HEK293 (cell line): ENCODE results near the gene ATP5F1D.

Experiments used
- CTCF ChIA-PET: fragments of 350-600 bp; formaldehyde crosslinking; extraction: SDS; loops from one replicate; lab custom pipeline; 2021; ENCODE audit warnings: antibody characterized with exemption; lab: Yijun Ruan, JAX
- POLR2A ChIA-PET: fragments of 300-600 bp; formaldehyde crosslinking; extraction: SDS; loops from one replicate; lab custom pipeline; 2020; ENCODE audit warnings: antibody characterized with exemption, inconsistent platforms; lab: Yijun Ruan, JAX
- H3K27ac ChIP-seq: fragments of 200-500 bp; sonication (Bioruptor generic); 2 replicates; pipeline ENCODE4 v1.5.1; 2014; ENCODE audit warnings: low read depth, low read length, control low read depth, inconsistent platforms; ENCODE audit errors: extremely low read depth
- H3K36me3 ChIP-seq, 2 experiments: fragments of 200-500 bp in 1 of 2; sonication (Bioruptor generic) in 1 of 2; 1 replicate in 1 of 2; 2 replicates in 1 of 2; pipeline ENCODE4 v1.5.1; 2014 to 2017; ENCODE audit warnings: inconsistent platforms in 2 of 2, low read length in 2 of 2; ENCODE audit not compliant: control insufficient read depth in 2 of 2, insufficient read depth in 1 of 2
- H3K4me1 ChIP-seq: fragments of 200-500 bp; sonication (Bioruptor generic); 2 replicates; pipeline ENCODE4 v1.5.1; 2014; ENCODE audit warnings: mild to moderate bottlenecking, low read length, inconsistent platforms; ENCODE audit not compliant: control insufficient read depth, insufficient read depth
- H3K4me3 ChIP-seq: 2 replicates; pipeline ENCODE4 v1.5.1; 2011; ENCODE audit warnings: low read depth, mild to moderate bottlenecking, control low read depth, low read length, moderate library complexity
- H3K9me3 ChIP-seq: fragments of 200-500 bp; sonication (Bioruptor generic); 2 replicates; pipeline ENCODE4 v1.5.1; 2014; ENCODE audit warnings: low read depth, low read length, inconsistent platforms; ENCODE audit not compliant: control insufficient read depth, insufficient read depth
- BCL11B ChIP-seq: fragments of 450-650 bp; formaldehyde crosslinking; IDR thresholded peaks from 2 replicates; pipeline ENCODE4 v1.5.1; 2016; ENCODE audit warnings: low read depth, missing biosample characterization, missing genetic modification characterization
- KLF17 ChIP-seq: fragments of 450-650 bp; formaldehyde crosslinking; IDR thresholded peaks from 2 replicates; pipeline ENCODE4 v1.5.1; 2016; ENCODE audit warnings: missing biosample characterization, missing genetic modification characterization
- WT1 ChIP-seq: fragments of 450-650 bp; formaldehyde crosslinking; IDR thresholded peaks from 2 replicates; pipeline ENCODE4 v1.5.1; 2016; ENCODE audit warnings: missing biosample characterization, missing genetic modification characterization
- ZBTB44 ChIP-seq: fragments of 450-650 bp; IDR thresholded peaks from 2 replicates; pipeline ENCODE4 v1.5.1; 2018; ENCODE audit warnings: missing biosample characterization, mild to moderate bottlenecking, missing genetic modification characterization
- ZNF121 ChIP-seq: fragments of 450-650 bp; formaldehyde crosslinking; IDR thresholded peaks from 2 replicates; pipeline ENCODE4 v1.5.1; 2016; ENCODE audit warnings: missing biosample characterization, missing genetic modification characterization
- ZNF133 ChIP-seq: fragments of 450-650 bp; formaldehyde crosslinking; IDR thresholded peaks from 2 replicates; pipeline ENCODE4 v1.5.1; 2016; ENCODE audit warnings: missing biosample characterization, missing genetic modification characterization
- ZNF362 ChIP-seq: fragments of 450-650 bp; formaldehyde crosslinking; IDR thresholded peaks from 2 replicates; pipeline ENCODE4 v1.5.1; 2016; ENCODE audit warnings: missing biosample characterization, missing genetic modification characterization
- ZNF600 ChIP-seq: fragments of 450-650 bp; formaldehyde crosslinking; IDR thresholded peaks from 2 replicates; pipeline ENCODE4 v1.5.1; 2016; ENCODE audit warnings: missing biosample characterization, missing genetic modification characterization
- ZNF623 ChIP-seq: fragments of 450-650 bp; formaldehyde crosslinking; IDR thresholded peaks from 2 replicates; pipeline ENCODE4 v1.5.1; 2016; ENCODE audit warnings: missing biosample characterization, missing genetic modification characterization
- ZNF629 ChIP-seq: fragments of 450-650 bp; formaldehyde crosslinking; IDR thresholded peaks from 2 replicates; pipeline ENCODE4 v1.5.1; 2017; ENCODE audit warnings: missing biosample characterization, missing genetic modification characterization
- TF ChIP-seq, protein P1 (sequence below): fragments of 450-650 bp; formaldehyde crosslinking; IDR thresholded peaks from 2 replicates; pipeline ENCODE4 v1.5.1; 2016; ENCODE audit warnings: missing biosample characterization, missing genetic modification characterization
- TF ChIP-seq, protein P2 (sequence below): fragments of 450-650 bp; formaldehyde crosslinking; IDR thresholded peaks from 2 replicates; pipeline ENCODE4 v1.5.1; 2016; ENCODE audit warnings: missing biosample characterization, missing genetic modification characterization, low read depth

The ATP5F1D gene

DNA sequence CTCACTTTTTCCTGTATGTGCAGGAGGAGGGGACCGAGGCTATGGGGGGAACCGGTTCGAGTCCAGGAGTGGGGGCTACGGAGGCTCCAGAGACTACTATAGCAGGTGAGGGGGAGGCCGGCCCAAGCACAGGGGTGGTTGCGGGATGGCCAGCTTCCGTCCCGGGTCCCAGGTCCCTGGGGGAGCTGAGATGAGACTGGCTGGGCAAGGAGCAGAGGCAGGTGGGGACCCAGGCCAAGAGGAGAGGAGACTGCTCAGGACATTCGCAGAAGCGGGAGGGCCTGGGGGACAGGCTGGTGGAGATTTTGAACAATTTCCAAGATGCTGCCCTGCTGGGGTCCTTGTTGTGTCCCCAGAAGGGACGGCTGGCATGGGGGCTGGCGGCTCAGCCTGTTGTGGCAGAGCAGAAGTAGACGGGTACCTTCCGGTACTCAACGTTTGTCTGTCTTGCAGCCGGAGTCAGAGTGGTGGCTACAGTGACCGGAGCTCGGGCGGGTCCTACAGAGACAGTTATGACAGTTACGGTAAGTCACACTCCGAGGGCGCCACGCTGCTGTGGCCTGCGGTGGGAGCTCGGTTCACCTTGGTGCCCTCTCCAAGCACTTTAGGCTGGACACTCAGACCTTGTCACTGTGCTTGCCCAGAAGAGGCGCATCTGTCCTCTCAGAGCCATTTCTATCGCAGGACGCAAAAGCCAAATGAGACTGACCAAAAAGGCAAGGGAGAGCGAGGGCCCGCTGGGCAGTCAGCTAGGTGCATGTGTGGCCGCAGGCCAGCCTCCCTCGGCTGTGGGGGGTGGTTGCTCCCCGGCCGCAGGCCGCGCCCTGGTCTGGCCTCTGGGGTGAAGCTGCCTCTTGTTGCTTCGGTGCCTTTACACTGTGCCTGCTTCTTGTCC, 30.2 kb downstream of the ATP5F1D start:
- ChIA-PET POLR2A (interaction anchor here (1.0 to 2.8 kb wide), 3 partner anchors 19 to 172 kb away, joined by 6 to 22 read pairs (median 7); no protein-coding TSS in a partner anchor), CTCF (interaction anchor here (0.7 to 2.8 kb wide), 2 partner anchors 16 to 28 kb away, joined by 3 to 23 read pairs; no protein-coding TSS in a partner anchor)
- Histone ChIP-seq H3K27ac (peak overlapping the region; percentile 99), H3K9me3 (no peaks in the 10 kb centered on the region), H3K4me3 (no peak overlapping the region), H3K36me3 (peaks cover 4 to 57% of the 10 kb centered on the region in 2 experiments; a peak in 2 of 3 replicates), H3K4me1 (peaks cover 23% of the 10 kb centered on the region)
- TF ChIP-seq, protein P1, sequence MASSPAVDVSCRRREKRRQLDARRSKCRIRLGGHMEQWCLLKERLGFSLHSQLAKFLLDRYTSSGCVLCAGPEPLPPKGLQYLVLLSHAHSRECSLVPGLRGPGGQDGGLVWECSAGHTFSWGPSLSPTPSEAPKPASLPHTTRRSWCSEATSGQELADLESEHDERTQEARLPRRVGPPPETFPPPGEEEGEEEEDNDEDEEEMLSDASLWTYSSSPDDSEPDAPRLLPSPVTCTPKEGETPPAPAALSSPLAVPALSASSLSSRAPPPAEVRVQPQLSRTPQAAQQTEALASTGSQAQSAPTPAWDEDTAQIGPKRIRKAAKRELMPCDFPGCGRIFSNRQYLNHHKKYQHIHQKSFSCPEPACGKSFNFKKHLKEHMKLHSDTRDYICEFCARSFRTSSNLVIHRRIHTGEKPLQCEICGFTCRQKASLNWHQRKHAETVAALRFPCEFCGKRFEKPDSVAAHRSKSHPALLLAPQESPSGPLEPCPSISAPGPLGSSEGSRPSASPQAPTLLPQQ (tag by site-specific recombination) = no peak
- TF ChIP-seq BCL11B (tag by site-specific recombination) = peak; percentile 74
- peak; percentile 58 for TF ChIP-seq ZNF600
- peak; percentile 18; the same call in 1 of the 2 replicates for TF ChIP-seq WT1
- TF ChIP-seq KLF17 = no peak

- CTCF ChIA-PET = interaction anchor here (1.1 to 2.8 kb wide), 2 partner anchors 28 to 55 kb away, joined by 3 to 23 read pairs; no protein-coding TSS in a partner anchor
- Histone ChIP-seq H3K27ac (peak overlapping the region; percentile 99), H3K36me3 (peaks cover 4 to 65% of the 10 kb centered on the region in 2 experiments; a peak in 2 of 3 replicates)
Measured at GRCh38 chr19:1272423-1273262, 31.1 kb downstream of the ATP5F1D start.

More at GRCh38 chr19:1272423-1273262, 31.1 kb downstream of the ATP5F1D start:
- no peak for TF ChIP-seq ZNF362 (tag by site-specific recombination)
- TF ChIP-seq ZNF121 (tag by site-specific recombination) = no peak
- TF ChIP-seq ZNF629 (tag by site-specific recombination) = 0 out of 2 replicates have a peak, but pooled peaks have one; percentile 14
- no peak for TF ChIP-seq ZNF133 (tag by site-specific recombination)
- no peak for TF ChIP-seq ZNF623 (tag by site-specific recombination)
- TF ChIP-seq, protein P1 (tag by site-specific recombination) = no peak
- TF ChIP-seq, protein P2, sequence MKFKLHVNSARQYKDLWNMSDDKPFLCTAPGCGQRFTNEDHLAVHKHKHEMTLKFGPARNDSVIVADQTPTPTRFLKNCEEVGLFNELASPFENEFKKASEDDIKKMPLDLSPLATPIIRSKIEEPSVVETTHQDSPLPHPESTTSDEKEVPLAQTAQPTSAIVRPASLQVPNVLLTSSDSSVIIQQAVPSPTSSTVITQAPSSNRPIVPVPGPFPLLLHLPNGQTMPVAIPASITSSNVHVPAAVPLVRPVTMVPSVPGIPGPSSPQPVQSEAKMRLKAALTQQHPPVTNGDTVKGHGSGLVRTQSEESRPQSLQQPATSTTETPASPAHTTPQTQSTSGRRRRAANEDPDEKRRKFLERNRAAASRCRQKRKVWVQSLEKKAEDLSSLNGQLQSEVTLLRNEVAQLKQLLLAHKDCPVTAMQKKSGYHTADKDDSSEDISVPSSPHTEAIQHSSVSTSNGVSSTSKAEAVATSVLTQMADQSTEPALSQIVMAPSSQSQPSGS (tag by site-specific recombination) = no peak
- TF ChIP-seq ZBTB44 (tag by site-specific recombination) = peak; percentile 45; the same call in 1 of the 2 replicates
- Histone ChIP-seq H3K4me3 (no peak overlapping the region), H3K4me1 (peaks cover 19% of the 10 kb centered on the region), H3K9me3 (no peaks in the 10 kb centered on the region)
- POLR2A ChIA-PET = interaction anchor here (0.6 to 3.4 kb wide), 9 partner anchors 7 to 172 kb away, joined by 3 to 28 read pairs (median 6); no protein-coding TSS in a partner anchor
